Eye (tissue), 1 donor: ENCODE measurements around the gene SNED1.

Experiments used
- DNase-seq: peaks from one replicate; pipeline ENCODE4 v3.0.0-alpha.2; 2015

The SNED1 gene

DNA sequence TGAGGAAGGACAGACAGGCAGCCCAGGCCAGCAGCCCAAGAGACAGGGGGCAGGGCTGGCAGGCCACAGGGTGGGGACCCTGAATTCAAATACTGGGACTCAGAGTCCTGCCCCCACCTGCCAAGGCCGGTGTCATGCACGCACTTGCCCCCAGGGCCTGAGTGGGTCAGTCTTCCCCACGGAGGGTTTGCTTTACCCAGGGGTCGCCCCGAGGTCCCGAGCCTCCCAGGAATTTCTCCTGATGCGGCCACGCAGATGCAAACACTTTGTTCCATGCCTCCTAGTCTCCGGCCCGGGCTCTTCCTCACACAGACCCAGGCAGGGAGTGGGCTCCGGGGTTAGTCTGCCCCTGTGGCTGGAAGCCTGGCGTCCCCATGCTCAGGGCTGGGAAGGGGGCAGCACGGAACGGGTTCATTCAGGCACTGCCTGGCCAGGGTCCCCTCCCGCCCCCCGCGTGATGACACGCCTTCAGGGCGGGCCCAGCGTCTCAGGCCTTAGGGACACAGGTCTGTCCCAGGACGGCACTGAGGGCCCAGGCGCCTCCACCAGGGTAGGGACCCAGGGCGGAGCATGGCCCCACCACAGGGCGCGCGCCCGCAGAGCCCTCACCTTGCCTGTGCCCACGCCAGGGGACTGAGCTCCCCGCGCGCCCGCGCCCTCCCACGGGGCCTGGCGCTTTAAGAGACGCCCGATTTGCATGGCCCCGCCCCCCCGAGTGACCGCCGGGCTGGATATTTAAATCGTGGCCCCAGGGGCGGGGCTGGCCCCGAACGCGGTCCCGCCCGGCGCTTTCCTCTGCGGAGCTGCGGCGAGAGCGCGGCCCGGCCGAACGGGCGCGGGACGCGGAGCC lies at the start of gene SNED1:
Gene SNED1 (plus strand): TSS at position 763 of the 850 bp plus-strand sequence. CDS start 220 bp downstream, outside the sequence.
- DNase-seq, result peak; percentile 89

DNA sequence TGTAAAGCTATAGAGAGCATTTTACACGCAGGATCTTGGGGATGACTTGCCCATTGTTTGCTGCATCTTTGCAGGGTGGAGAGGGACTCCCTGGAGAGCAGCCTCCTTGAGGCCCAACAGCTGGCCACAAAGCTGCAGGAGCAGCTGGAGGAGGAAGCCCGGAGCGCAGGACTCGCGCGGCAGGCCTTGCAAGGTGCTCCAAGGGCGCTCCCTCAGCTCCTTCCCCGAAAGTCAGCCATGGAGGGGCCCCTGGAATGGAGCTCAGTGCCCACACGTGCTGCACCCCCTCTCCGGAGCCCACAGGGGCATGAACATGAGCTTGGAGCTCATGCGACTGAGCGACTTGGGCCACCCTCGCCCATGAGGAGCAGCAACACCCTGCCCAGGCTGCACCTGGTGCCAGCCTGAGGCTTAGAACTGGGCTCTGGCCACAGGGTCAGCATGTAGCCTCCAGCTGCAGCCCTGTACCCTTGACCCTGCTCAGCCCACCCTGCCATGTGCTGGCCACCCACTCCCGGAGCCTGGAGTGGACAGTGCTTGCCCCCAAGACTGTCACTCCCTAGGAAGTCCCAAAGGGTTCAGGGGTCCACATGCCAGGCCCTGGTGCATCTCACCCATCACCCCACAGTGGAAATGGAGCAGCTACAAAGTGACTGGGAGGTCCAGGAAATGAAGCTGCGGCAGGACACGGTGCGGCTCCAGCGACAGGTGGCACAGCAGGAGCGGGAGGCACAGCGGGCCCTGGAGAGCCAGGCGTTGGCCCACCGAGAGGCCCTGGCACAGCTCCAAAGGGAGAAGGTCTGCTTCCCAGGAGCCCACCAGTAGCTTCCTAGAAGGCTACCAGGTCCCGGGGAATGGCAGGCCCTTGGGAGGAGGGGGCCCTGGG lies 49.3 kb upstream of the SNED1 start:
- DNase-seq, result no peak

DNA sequence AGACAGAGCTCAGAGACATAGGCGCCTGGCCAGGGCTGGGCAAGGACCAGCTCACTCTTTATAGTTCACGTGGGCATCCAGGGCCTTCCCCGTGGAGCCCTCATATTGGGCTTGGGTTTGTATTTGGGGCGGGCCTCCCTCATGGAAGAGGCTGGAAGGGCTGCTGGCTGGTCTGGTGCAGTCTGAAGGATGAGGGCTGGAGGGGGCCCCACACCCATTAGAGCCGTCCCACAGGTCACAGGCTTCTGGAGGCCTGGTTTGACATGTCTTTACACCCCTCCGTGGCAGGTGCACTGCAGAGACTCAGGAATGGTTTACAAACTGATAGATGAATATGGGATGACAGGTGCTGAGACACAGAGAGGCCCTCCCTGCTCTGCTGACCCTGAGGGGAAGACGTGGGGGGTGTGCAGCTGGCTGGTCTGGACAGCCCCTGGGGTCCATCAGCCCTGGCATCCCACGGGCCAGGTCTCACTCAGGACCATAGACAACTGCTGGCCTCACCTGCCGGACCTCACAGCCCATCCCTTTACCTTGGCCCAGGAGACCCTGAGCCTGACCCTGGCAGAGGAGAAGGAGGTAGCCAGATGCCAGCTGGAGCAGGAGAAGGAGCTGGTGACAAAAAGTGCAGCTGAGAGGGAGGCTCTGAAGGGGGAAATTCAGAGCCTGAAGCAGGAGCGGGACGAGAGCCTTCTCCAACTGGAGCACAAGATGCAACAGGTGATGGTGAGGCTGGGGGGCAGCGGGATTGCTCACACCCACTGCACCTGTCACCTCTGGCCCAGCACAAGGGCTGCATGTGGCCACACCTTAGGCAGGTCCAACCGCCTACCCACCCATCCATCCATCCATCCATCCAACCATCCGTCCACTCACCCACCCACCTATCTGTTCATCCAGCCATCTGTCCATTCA lies 48.4 kb upstream of the SNED1 start:
- no peak for DNase-seq

GRCh38 chr2:240951045-240951594 lies 47.3 kb upstream of the SNED1 start:
- no peak for DNase-seq

DNA sequence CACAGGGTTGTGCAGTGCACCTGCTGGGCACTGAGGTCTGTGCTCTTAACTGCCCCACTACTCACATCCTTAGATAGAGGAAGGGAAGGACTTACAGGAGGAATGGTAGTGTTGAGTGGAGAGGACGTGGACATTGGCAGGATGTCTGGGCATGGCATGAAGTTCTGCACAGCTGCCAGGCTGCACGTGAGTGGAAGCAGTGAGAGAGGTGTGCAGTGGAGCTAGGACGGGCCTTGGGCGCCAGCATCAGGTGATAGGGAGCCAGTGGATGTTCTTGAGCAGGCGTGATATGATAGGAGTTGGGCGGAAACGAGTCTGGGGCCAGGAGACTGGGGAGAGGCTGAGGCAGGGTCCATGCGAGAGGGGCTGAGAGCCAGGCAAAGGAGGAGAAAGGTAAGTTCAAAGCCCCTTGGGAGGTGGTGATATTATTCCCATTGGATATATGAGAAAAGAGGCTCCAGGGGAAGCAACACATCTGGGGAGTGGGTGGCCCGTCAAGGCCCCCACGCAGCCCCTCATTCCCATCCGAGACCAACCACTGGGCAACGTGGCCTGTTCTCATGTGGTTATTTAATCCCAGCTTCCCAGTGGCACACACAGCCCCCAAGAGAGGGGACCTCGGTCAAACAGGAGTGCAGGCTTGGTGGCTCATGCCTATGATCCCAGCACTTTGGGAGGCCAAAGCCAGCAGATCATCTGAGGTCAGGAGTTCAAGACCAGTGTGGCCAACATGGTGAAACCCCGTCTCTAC lies 45.7 kb upstream of the SNED1 start:
- DNase-seq, result no peak

DNA sequence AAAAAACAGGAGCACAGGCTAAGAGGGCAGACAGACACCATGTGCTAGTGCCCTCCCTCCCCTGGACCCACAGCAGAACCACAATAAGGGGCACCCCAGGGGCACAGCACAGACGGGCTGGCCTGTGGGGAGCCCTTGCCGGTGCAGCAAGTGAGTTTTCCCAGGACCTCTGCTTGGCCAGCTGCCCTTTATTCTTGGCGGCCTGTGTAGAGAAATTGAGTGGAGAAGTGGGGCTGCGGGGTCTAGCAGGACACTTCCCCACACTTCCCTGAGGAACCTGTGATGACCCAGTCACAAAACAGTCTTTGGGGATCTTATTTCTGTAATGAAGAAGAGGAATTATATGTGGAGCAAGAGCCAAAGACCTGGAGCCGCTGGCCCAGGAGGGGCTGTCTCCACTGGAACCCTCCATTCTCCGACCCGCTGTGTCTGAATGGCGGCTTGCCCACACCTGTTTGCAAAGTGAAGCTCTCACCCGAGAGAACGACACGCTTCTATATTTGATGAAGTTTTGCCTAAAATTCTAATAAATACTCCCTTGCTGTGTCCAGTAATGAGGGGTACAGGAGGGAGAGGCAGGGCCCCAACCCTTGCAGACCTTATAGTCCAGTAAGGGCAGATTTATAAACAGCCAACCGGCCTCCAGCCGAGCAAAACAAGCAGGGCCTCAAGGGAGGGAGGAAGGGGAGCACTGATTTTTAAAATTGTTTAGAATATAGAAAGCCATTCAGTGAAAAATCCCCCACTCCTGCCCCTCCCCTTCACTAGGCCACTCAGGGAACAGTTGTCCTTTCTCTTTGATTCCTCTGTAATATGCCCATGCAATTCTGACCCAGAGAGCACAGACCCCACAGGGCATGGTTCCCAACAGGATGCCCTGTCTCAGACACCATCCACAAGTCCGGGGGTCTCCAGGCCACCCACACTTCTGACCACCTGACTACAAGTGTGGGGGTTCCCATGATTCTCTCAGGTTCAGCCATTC lies 44.7 kb upstream of the SNED1 start:
- peak; percentile 24 for DNase-seq

DNA sequence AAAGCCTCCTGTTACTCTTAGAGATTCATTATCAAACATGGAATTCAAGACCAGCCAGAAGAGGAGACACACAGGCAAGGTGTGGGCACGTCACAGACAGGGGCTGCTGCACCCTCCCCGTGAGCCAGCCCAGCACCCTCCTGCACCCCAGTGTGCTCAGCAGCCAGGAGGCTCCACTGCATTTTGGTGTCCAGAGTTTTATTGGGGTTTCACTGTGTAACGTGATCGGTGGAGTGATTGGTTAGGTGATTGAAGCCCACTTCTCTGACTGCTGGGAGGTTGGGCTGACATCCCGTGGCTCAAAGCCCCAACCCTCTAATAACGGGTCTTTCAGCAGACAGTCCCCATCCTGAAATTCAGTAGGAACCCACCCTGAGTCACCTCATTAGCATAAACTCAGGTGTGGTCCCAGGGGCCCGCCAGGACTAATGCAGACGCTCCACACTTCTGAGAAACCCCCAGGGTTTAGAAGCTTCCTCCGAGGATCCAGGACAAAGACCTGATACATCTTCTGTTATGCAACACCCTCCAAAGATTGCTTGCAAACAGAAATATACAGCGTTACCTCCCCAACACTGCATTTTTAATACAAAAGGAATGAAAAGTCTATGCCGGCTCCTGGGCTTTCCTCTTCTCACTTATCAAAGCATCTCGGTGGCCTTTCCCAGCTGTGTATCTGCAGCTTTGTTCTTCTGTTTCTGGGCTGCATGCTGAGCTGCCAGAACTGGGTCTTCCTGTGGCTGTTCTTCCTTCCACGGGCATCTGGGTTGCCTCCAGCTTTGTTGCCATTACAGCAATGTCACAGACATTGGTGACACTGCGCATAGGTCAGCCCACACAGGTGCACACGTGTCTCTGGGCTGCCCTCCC lies 43.7 kb upstream of the SNED1 start:
- peak; percentile 8 for DNase-seq

DNA sequence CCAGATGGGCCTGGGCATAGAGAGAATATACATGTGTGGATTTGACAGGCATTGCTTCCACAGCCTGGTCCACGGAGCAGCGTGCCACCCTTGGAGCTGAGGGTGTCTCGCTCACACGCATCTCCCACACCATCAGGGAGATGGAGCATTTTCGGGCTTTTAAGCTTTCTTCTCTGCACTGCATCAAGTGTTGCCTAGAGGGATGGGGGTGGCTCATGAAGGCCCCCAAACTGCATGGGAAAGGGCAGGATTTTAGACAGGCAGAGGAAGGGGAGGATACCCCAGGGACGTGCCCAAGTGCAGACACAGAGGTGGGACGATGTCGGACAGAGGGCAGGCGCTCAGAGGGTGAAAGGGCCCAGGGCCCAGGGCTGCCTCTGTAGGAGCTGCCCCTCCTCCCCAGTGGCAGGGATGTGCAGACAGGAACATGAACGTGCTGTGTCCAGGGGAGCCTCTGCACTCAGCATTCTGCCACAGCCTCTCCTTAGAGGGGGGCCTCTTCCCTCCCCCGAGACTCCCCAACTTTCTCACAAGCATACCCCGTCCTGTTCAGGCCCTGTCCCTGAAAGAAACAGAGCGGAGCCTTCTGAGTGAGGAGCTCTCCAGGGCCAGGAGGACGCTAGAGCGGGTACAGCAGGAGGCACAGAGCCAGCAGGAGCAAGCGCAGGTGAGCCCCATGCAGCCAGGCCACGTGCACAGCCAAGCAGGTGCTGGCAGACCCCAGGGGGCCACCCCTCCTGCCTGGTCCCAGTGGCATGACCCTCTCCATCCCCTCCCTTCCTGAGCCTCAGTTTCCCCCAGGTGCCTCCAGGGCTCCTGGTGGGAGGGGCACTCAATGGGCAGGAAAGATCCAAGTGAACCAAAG lies 42.9 kb upstream of the SNED1 start:
- no peak for DNase-seq

- DNase-seq, result peak; percentile 35
Measured at GRCh38 chr2:240956171-240956934, 42.1 kb upstream of the SNED1 start.

GRCh38 chr2:240956935-240957655 lies 41.3 kb upstream of the SNED1 start:
- no peak for DNase-seq

DNA sequence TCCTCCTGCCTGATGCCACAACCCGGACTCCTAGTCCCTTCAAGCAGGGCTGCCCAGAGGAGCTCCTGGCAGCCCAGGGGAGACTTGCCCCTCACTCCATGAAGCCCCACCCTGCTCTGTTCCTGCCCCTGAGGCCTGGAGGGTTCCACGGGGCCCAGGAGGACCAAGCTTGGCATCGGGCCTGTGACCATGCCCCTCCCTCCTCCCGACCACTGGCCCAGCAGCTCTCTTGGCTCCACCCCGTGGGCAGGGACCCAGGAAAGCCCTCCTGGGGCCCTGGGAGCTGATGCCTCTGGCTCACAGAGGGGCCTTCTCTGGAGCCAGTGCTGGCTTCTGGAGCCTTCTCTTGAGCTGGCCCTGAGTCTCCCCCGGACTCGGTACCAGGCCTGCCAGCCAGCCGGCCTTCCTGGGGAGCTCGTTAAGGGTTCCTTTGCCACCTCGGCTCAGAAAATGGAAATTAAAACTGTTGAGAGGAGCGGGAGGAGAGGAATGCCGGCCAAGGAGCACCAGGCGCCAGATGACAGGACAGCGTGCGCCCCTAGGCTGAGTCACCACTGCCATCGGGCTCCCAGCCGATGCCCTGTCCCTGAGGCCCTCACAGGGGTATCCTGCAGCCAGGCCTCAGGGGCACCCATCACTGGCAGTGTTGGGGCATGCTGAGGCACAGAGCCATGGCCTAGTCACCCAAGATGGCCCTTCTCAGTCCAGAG lies 40.6 kb upstream of the SNED1 start:
- peak; percentile 49 for DNase-seq

- DNase-seq, result no peak
Measured at GRCh38 chr2:240958366-240959213, 39.8 kb upstream of the SNED1 start.

GRCh38 chr2:240959214-240959940 lies 39.0 kb upstream of the SNED1 start:
- peak; percentile 3 for DNase-seq

DNA sequence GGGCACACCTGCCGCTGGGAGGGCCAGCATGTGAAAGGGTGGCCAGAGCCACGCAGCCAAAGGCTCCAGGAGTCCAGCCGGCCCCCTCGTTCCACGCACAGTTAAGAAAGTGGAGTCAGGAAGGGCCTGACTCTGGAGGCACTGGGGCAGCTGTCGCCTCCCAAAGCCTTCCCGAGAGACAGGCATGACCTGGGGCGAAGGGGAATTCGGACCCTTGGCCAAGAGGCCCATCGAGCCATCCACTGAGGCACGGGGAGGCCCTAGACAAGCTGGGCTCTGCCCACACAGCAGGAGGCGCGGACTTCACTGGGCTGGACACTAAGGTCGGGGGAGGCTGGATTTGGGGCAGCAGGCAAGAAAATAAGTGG lies 38.5 kb upstream of the SNED1 start:
- DNase-seq, result peak; percentile 16
